Prostate gland (tissue), 2 donors: ENCODE measurements around the gene RGMB.

ENCODE experiments used
- POLR2A ChIP-seq: fragments of 450-650 bp; IDR thresholded peaks from one replicate; pipeline ENCODE4 v1.6.1; 2016; ENCODE audit warnings: antibody characterized with exemption, mild to moderate bottlenecking
- POLR2AphosphoS5 ChIP-seq: sonication (generic); formaldehyde crosslinking; IDR thresholded peaks from one replicate; pipeline ENCODE4 v1.6.1; 2017; ENCODE audit warnings: antibody characterized with exemption
- TF ChIP-seq, protein P1 (sequence below), 4 experiments: fragments of 200-600 bp in 2 of 4; fragments of 450-650 bp in 2 of 4; sonication (generic) in 2 of 4; IDR thresholded peaks; 1 replicate in 3 of 4; 2 replicates in 1 of 4; pipeline ENCODE4 v1.5.1; 2016 to 2019; ENCODE audit warnings: antibody characterized with exemption in 4 of 4, mild to moderate bottlenecking in 2 of 4, moderate library complexity in 2 of 4

DNA sequence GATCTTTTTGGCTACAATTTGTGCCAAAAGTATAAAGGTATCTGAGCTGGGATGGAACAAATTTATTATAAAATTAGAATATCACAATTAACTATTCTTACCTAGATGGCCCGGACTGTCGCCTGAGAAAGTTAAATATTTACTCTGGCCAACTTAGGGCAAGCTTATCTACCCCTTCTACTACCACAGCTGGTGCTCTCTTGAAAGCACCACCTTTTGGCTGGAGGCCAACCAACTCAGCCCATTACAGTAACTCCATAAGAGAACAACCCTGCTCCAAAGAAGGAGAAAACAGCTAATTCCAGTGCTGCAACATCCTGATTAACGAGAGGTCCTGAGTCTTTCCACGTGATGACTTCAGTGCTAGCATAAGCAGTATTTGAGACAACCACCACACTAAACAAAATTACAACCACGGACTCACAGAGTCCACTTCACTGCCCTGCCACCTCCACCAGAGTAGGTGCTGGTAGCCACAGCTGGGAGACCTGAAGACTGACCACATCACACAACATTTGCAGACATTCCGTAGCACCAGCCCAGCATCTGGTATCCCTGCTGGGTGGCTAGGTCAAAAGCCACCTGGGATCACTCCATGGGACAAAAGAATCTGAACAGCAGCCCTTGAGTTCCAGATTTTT lies 43.2 kb downstream of the RGMB start:
- TF ChIP-seq, protein P1, sequence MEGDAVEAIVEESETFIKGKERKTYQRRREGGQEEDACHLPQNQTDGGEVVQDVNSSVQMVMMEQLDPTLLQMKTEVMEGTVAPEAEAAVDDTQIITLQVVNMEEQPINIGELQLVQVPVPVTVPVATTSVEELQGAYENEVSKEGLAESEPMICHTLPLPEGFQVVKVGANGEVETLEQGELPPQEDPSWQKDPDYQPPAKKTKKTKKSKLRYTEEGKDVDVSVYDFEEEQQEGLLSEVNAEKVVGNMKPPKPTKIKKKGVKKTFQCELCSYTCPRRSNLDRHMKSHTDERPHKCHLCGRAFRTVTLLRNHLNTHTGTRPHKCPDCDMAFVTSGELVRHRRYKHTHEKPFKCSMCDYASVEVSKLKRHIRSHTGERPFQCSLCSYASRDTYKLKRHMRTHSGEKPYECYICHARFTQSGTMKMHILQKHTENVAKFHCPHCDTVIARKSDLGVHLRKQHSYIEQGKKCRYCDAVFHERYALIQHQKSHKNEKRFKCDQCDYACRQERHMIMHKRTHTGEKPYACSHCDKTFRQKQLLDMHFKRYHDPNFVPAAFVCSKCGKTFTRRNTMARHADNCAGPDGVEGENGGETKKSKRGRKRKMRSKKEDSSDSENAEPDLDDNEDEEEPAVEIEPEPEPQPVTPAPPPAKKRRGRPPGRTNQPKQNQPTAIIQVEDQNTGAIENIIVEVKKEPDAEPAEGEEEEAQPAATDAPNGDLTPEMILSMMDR (IDR thresholded peaks at IDR 0.05): no peak
- TF ChIP-seq POLR2AphosphoS5: no peak
- no peak for TF ChIP-seq POLR2A
